Activated T-cell treated with anti-CD3 and anti-CD28 coated beads for 24 hours (primary cell): ENCODE measurements around the gene DEF6.
A peak's percentile ranks its signal among the peaks of the same experiment; 100 is the strongest.
"Not testable (repeated sequence)": the region's sequence is repeated elsewhere in the genome, so short reads cannot be mapped to it uniquely, and the experiment has no call there.

Experiments used
- DNase-seq: peaks from one replicate; pipeline ENCODE4 v3.0.0-alpha.2; 2020; ENCODE audit warnings: low read depth

Gene DEF6

GRCh38 chr6:35282472-35282871, 15.1 kb upstream of the DEF6 start:
- no peak for DNase-seq

- no peak for DNase-seq
These were observed 14.3 kb upstream of the DEF6 start for GRCh38 chr6:35283361-35283760.

- no peak for DNase-seq
These were observed 9.8 kb upstream of the DEF6 start for GRCh38 chr6:35287671-35288396.

- no peak for DNase-seq
These were observed 8.8 kb upstream of the DEF6 start for GRCh38 chr6:35288834-35289233.

- no peak for DNase-seq
These were observed 6.1 kb upstream of the DEF6 start for GRCh38 chr6:35291491-35291890.

GRCh38 chr6:35292494-35292893, 5.1 kb upstream of the DEF6 start:
- no peak for DNase-seq

- no peak for DNase-seq
These were observed 3.9 kb upstream of the DEF6 start for GRCh38 chr6:35293681-35294080.

GRCh38 chr6:35294308-35294945, 3.2 kb upstream of the DEF6 start:
- no peak for DNase-seq

- DNase-seq: no peak
These were observed 2.6 kb upstream of the DEF6 start for GRCh38 chr6:35295036-35295435.

GRCh38 chr6:35295521-35296315, 1.9 kb upstream of the DEF6 start:
- no peak for DNase-seq

- DNase-seq: no peak
These were observed 552 bp upstream of the DEF6 start for GRCh38 chr6:35296931-35297600.

- no peak for DNase-seq
These were observed 1.1 kb downstream of the DEF6 start for GRCh38 chr6:35298625-35299140.

GRCh38 chr6:35299674-35300073, 2.1 kb downstream of the DEF6 start:
- no peak for DNase-seq

- DNase-seq: no peak
These were observed 3.2 kb downstream of the DEF6 start for GRCh38 chr6:35300848-35301247.

- DNase-seq: peak; percentile 84
These were observed 5.1 kb downstream of the DEF6 start for GRCh38 chr6:35302604-35303241.

- no peak for DNase-seq
These were observed 6.7 kb downstream of the DEF6 start for GRCh38 chr6:35304299-35304698.

GRCh38 chr6:35305117-35305516, 7.5 kb downstream of the DEF6 start:
- no peak for DNase-seq

- not testable (repeated sequence) for DNase-seq
These were observed 9.5 kb downstream of the DEF6 start for GRCh38 chr6:35307138-35307537.

GRCh38 chr6:35308543-35308942, 10.9 kb downstream of the DEF6 start:
- DNase-seq: not testable (repeated sequence)

- DNase-seq: no peak
These were observed 12.1 kb downstream of the DEF6 start for GRCh38 chr6:35309611-35310264.

- DNase-seq: no peak
These were observed 12.7 kb downstream of the DEF6 start for GRCh38 chr6:35310265-35310831.
